GM23338 (cell line): ENCODE measurements around the gene SDC1. TPM values are rescaled to one million over a fixed set of nuclear protein-coding genes. Genes with fewer than 3 reads are reported as not detected.

Source experiments
- ATAC-seq: fragments of 200-7000 bp; cut with Tn5 transposase; 3 replicates; pipeline ENCODE4 v1.9.1; 2020
- DNase-seq: peaks from one replicate; pipeline ENCODE4 v3.0.0-alpha.2; 2015; ENCODE audit warnings: low spot score
- H2AFZ ChIP-seq: fragments of 200-600 bp; sonication (generic); 2 replicates; pipeline ENCODE4 v1.8.0; 2016; ENCODE audit warnings: antibody characterized with exemption, mild to moderate bottlenecking, moderate library complexity
- H3F3A ChIP-seq: fragments of 200-600 bp; sonication (generic); replicated peaks from 2 replicates; pipeline ENCODE4 v1.8.0; 2017; ENCODE audit warnings: antibody characterized with exemption, mixed run types, low read depth
- H3K27ac ChIP-seq: fragments of 200-600 bp; sonication (generic); 2 replicates; pipeline ENCODE4 v1.6.1; 2016; ENCODE audit warnings: low read depth
- H3K27me3 ChIP-seq: fragments of 200-600 bp; sonication (generic); 2 replicates; pipeline ENCODE4 v1.8.0; 2016; ENCODE audit warnings: mild to moderate bottlenecking, mixed run types, moderate library complexity; ENCODE audit not compliant: insufficient read depth
- H3K36me3 ChIP-seq: fragments of 200-600 bp; sonication (generic); 2 replicates; pipeline ENCODE4 v1.8.0; 2016; ENCODE audit warnings: mild to moderate bottlenecking; ENCODE audit not compliant: insufficient read depth
- H3K4me1 ChIP-seq: fragments of 200-600 bp; sonication (generic); 2 replicates; pipeline ENCODE4 v1.8.0; 2016; ENCODE audit warnings: mild to moderate bottlenecking, moderate library complexity; ENCODE audit not compliant: insufficient read depth
- H3K4me2 ChIP-seq: fragments of 200-600 bp; sonication (generic); 2 replicates; pipeline ENCODE4 v1.7.1; 2017; ENCODE audit warnings: mixed run types
- H3K4me3 ChIP-seq: fragments of 200-600 bp; sonication (generic); 2 replicates; pipeline ENCODE4 v1.6.1; 2016; ENCODE audit warnings: mixed run types
- H3K79me2 ChIP-seq: fragments of 200-600 bp; sonication (generic); replicated peaks from 2 replicates; pipeline ENCODE4 v1.8.0; 2017; ENCODE audit warnings: mild to moderate bottlenecking; ENCODE audit not compliant: insufficient read depth
- H3K9me2 ChIP-seq: fragments of 200-600 bp; sonication (generic); 2 replicates; pipeline ENCODE4 v1.8.0; 2017; ENCODE audit not compliant: insufficient read depth
- H4K20me1 ChIP-seq: fragments of 200-600 bp; sonication (generic); replicated peaks from 2 replicates; pipeline ENCODE4 v1.8.0; 2017; ENCODE audit warnings: mild to moderate bottlenecking; ENCODE audit not compliant: insufficient read depth
- H3K27ac Mint-ChIP-seq: 2 replicates; pipeline ENCODE4 v1.8.0; 2020; ENCODE audit warnings: inconsistent platforms, mild to moderate bottlenecking, moderate library complexity, mixed read lengths
- H3K27me3 Mint-ChIP-seq: 3 replicates; pipeline ENCODE4 v1.8.0; 2022; ENCODE audit warnings: low read depth, mild to moderate bottlenecking, moderate library complexity, mixed read lengths, inconsistent platforms; ENCODE audit not compliant: insufficient read depth, poor library complexity
- H3K36me3 Mint-ChIP-seq: 3 replicates; pipeline ENCODE4 v1.8.0; 2021; ENCODE audit warnings: low read depth, mild to moderate bottlenecking, inconsistent platforms, moderate library complexity, mixed read lengths
- H3K4me1 Mint-ChIP-seq: 3 replicates; pipeline ENCODE4 v1.8.0; 2020; ENCODE audit warnings: mild to moderate bottlenecking, inconsistent platforms, mixed read lengths
- H3K4me3 Mint-ChIP-seq: 3 replicates; pipeline ENCODE4 v1.8.0; 2021; ENCODE audit warnings: moderate library complexity, mild to moderate bottlenecking, inconsistent platforms, mixed read lengths
- H3K9me3 Mint-ChIP-seq: 3 replicates; pipeline ENCODE4 v1.8.0; 2020; ENCODE audit warnings: moderate library complexity, mild to moderate bottlenecking, inconsistent platforms, mixed read lengths
- EZH2 ChIP-seq: fragments of 200-600 bp; sonication (generic); IDR thresholded peaks from one replicate; pipeline ENCODE4 v1.8.0; 2017; ENCODE audit warnings: antibody characterized with exemption, mild to moderate bottlenecking, low read depth; ENCODE audit not compliant: unreplicated experiment
- EZH2phosphoT487 ChIP-seq: fragments of 200-600 bp; sonication (generic); IDR thresholded peaks from one replicate; pipeline ENCODE4 v1.8.1; 2018; ENCODE audit warnings: antibody characterized with exemption; ENCODE audit not compliant: unreplicated experiment
- JUNB ChIP-seq: IDR thresholded peaks from one replicate; pipeline ENCODE4 v1.6.1; 2016; ENCODE audit warnings: antibody characterized with exemption; ENCODE audit not compliant: unreplicated experiment
- NANOG ChIP-seq: IDR thresholded peaks from 2 replicates; pipeline ENCODE4 v1.6.1; 2016; ENCODE audit warnings: antibody characterized with exemption, borderline replicate concordance
- POLR2AphosphoS5 ChIP-seq: IDR thresholded peaks from 2 replicates; pipeline ENCODE4 v1.6.1; 2016; ENCODE audit warnings: antibody characterized with exemption, low read depth
- REST ChIP-seq: IDR thresholded peaks from one replicate; pipeline ENCODE4 v1.6.1; 2018; ENCODE audit warnings: antibody characterized with exemption; ENCODE audit not compliant: unreplicated experiment
- STAT1 ChIP-seq: IDR thresholded peaks from one replicate; pipeline ENCODE4 v1.6.1; 2016; ENCODE audit warnings: antibody characterized with exemption; ENCODE audit not compliant: unreplicated experiment
- ZNF331 ChIP-seq: fragments of 250-450 bp; sonication (Bioruptor Pico); IDR thresholded peaks from 2 replicates; pipeline ENCODE4 v1.5.0; 2020; ENCODE audit warnings: low read depth, mild to moderate bottlenecking, moderate library complexity
- ZNF462 ChIP-seq: fragments of 250-450 bp; sonication (Bioruptor Pico); IDR thresholded peaks from 2 replicates; pipeline ENCODE4 v1.5.0; 2020; ENCODE audit warnings: mild to moderate bottlenecking, moderate library complexity
- polyA plus RNA-seq: library from polyadenylated mRNA; unstranded; fragments of >200 nt; fragmentation: Nextera tagmentation; extraction: Ambion mirVana; gene quantifications from 2 replicates; pipeline ENCODE4 v1.2.1, GENCODE V29; 2016
- total RNA-seq: library from RNA; depleted of rRNA; stranded (reverse); fragments of >200 nt; shearing (Covaris generic); gene quantifications from 2 replicates; pipeline ENCODE4 v1.2.3, GENCODE V29; 2014
- TF ChIP-seq, protein P1 (sequence below): IDR thresholded peaks from 2 replicates; pipeline ENCODE4 v1.6.1; 2016; ENCODE audit warnings: antibody characterized with exemption

SDC1 gene
- total and polyA plus RNA-seq, 2 experiments from 2014 or later, result 16.6 to 43.0 TPM

- Histone ChIP-seq H3K36me3 (no peaks in the 10 kb centered on the region), H3K27me3 (no peaks in the 10 kb centered on the region), H3K9me2 (no peaks in the 10 kb centered on the region), H3K4me2 (no peak overlapping the region), H3K4me3 (no peak overlapping the region), H3F3A (no peaks in the 10 kb centered on the region), H3K4me1 (peaks cover 8% of the 10 kb centered on the region), H4K20me1 (no peaks in the 10 kb centered on the region), H3K27ac (no peak overlapping the region), H3K79me2 (no peaks in the 10 kb centered on the region), H2AFZ (no peak overlapping the region)
- Mint-ChIP-seq H3K36me3 (no peaks in the 10 kb centered on the region), H3K27me3 (peaks cover 5% of the 10 kb centered on the region), H3K4me1 (peaks cover 26% of the 10 kb centered on the region), H3K27ac (no peak overlapping the region), H3K4me3 (no peak overlapping the region), H3K9me3 (no peaks in the 10 kb centered on the region)
- DNase-seq (no peak), ATAC-seq (no peak)
- no peak for TF ChIP-seq POLR2AphosphoS5
- TF ChIP-seq EZH2, result no peak
- TF ChIP-seq REST, result no peak
- TF ChIP-seq ZNF331 (CRISPR knock-in tag), result no peak
- TF ChIP-seq EZH2phosphoT487, result no peak
- TF ChIP-seq NANOG, result no peak
- TF ChIP-seq STAT1, result no peak
- no peak for TF ChIP-seq JUNB
These were observed 50.5 kb downstream of the SDC1 start for GRCh38 chr2:20174410-20174809.

DNA sequence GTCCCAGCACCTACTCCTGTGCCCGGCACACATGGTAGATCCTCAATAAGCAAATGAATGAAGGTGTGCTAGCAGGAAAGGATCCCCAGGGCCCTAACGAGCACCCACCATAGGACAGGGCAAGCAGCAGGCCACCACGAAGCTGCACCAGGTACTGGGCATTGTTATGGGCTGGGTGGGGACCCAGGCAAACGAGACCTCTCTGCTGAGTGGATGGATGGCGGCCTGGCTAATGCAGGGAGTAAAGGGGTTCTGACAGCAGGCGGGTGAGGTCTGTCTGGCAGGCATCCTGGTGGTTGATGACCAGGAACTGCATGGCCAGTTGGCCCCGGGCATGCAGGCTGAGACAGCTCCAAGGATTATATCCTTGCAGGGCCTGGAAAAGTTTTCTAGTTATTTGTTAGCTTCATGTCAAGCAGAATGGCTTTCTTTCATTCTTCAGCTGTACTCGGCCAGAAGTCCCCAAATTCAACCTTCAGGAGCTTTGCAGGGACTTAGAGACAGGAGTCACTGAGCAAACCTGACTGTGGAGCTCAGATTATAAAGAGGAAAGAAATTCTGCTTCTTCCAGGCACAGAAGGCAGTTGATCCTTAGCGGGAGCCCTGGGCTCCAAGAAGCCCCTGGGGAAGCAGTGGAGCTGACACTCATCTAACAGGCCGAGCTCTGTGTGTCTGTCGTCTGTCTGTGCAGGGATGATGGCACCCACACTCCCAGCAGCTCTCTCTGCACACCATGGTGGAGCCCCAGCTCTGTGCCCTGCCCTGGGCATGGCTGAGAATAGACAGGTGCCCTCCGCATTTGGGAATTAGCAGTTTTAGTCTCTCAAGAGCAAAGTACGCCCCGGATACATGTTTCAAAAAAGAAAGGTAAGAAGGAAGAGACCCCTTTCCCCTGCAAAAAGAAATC, 51.2 kb downstream of the SDC1 start:
- H3K9me3 Mint-ChIP-seq, result no peaks in the 10 kb centered on the region
- no peaks in the 10 kb centered on the region for H3F3A ChIP-seq
- no peak for DNase-seq
- TF ChIP-seq NANOG (no peak), ZNF462 (CRISPR knock-in tag) (no peak), EZH2 (no peak)
- TF ChIP-seq, protein P1, sequence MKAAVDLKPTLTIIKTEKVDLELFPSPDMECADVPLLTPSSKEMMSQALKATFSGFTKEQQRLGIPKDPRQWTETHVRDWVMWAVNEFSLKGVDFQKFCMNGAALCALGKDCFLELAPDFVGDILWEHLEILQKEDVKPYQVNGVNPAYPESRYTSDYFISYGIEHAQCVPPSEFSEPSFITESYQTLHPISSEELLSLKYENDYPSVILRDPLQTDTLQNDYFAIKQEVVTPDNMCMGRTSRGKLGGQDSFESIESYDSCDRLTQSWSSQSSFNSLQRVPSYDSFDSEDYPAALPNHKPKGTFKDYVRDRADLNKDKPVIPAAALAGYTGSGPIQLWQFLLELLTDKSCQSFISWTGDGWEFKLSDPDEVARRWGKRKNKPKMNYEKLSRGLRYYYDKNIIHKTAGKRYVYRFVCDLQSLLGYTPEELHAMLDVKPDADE, result no peak

More for the DNA sequence above, 51.2 kb downstream of the SDC1 start:
- H3K4me1 Mint-ChIP-seq, result peaks cover 27% of the 10 kb centered on the region
- H3K27me3 Mint-ChIP-seq, result peaks cover 5% of the 10 kb centered on the region
- H3K27ac ChIP-seq, result no peak overlapping the region
- no peak for ATAC-seq
- no peak overlapping the region for H3K4me3 ChIP-seq
- peaks cover 8% of the 10 kb centered on the region for H3K4me1 ChIP-seq
- H3K9me2 ChIP-seq, result no peaks in the 10 kb centered on the region
- no peak overlapping the region for H3K4me2 ChIP-seq
- H3K27ac Mint-ChIP-seq, result no peak overlapping the region
- no peaks in the 10 kb centered on the region for H3K36me3 ChIP-seq
- H3K4me3 Mint-ChIP-seq, result no peak overlapping the region
- H4K20me1 ChIP-seq, result no peaks in the 10 kb centered on the region
- H3K79me2 ChIP-seq, result no peaks in the 10 kb centered on the region
- H2AFZ ChIP-seq, result 0 out of 2 replicates have a peak overlapping the region, but pooled peaks have one; percentile 66
- H3K36me3 Mint-ChIP-seq, result no peaks in the 10 kb centered on the region
- no peaks in the 10 kb centered on the region for H3K27me3 ChIP-seq
